H1 (cell line): ENCODE measurements around the gene PXDC1. TPM values are rescaled to one million over a fixed set of nuclear protein-coding genes. Genes with fewer than 3 reads are reported as not detected.

ENCODE experiments used
- HDAC2 ChIP-seq, 2 experiments: fragments of 300-600 bp in 1 of 2; sonication (generic) in 1 of 2; IDR thresholded peaks; 2 replicates each; pipeline ENCODE4 v1.6.1; 2011 to 2012; ENCODE audit warnings: low read depth in 2 of 2, low read length in 2 of 2, mild to moderate bottlenecking in 2 of 2, moderate library complexity in 2 of 2, borderline replicate concordance in 1 of 2, inconsistent platforms in 1 of 2
- KDM4A ChIP-seq: IDR thresholded peaks from one replicate; pipeline ENCODE4 v1.7.1; 2012; ENCODE audit warnings: low read depth, mild to moderate bottlenecking, moderate library complexity, low read length, inconsistent platforms; ENCODE audit not compliant: severe bottlenecking
- polyA plus RNA-seq, 7 experiments: library from polyadenylated mRNA; depleted of rRNA in 3 of 7; stranded (reverse) in 5 of 7; unstranded in 2 of 7; fragments of >200 nt in 5 of 7; fragments of 200-250 nt in 2 of 7; gene quantifications; 1 replicate in 5 of 7; 2 replicates in 1 of 7; 4 replicates in 1 of 7; pipeline versions ENCODE4 v1.2.1 to v1.2.3, GENCODE V29; 2011 to 2013; ENCODE audit warnings: missing spikeins in 2 of 7, mixed read lengths in 2 of 7
- total RNA-seq: library from RNA; stranded (reverse); fragmentation: NEBNext Ultra II Directional; extraction: Animal tissue kit (Norgen Biotek cat#: 25700); gene quantifications from 2 replicates; pipeline ENCODE4 v1.2.1, GENCODE V29; 2021
- TF ChIP-seq, protein P1 (sequence below): fragments of 300-600 bp; sonication (generic); IDR thresholded peaks from 2 replicates; pipeline ENCODE4 v1.7.1; 2012; ENCODE audit warnings: low read length, moderate library complexity, mild to moderate bottlenecking, inconsistent platforms; ENCODE audit not compliant: insufficient replicate concordance
- TF ChIP-seq, protein P2 (sequence below), 3 experiments: IDR thresholded peaks; 1 replicate in 2 of 3; 2 replicates in 1 of 3; pipeline versions ENCODE4 v1.5.1 to v1.6.1; 2011; ENCODE audit warnings: low read length in 3 of 3, mild to moderate bottlenecking in 3 of 3, inconsistent platforms in 2 of 3, low read depth in 1 of 3, moderate library complexity in 1 of 3; ENCODE audit not compliant: insufficient read depth in 1 of 3; ENCODE audit errors: control extremely low read depth in 1 of 3

PXDC1 gene
- total and polyA plus RNA-seq, 2 of the 8 experiments (the other 6 are each of a cell fraction or from before 2014, with no cell fraction given), result 1.7 to 2.0 TPM

DNA sequence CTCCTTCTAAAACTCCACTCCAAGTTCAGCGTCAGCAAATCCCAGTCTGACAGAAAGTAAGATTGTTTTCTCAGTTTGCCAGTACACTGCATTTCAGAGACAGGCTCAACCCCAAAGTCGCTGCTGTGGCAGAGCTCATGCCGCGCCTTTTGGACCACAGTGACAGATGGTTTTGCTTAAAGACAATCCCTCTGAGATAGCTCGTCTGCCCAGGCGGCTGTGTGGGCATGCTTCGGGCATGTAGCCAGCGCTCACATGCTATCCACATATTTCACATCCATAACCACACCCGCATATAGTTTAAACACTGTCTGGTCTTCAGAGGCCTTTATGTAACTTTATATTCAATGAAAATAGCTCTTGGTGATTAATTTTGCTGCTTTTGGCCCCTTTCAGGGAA lies 14.7 kb upstream of the PXDC1 start (continued):
- TF ChIP-seq, protein P1, sequence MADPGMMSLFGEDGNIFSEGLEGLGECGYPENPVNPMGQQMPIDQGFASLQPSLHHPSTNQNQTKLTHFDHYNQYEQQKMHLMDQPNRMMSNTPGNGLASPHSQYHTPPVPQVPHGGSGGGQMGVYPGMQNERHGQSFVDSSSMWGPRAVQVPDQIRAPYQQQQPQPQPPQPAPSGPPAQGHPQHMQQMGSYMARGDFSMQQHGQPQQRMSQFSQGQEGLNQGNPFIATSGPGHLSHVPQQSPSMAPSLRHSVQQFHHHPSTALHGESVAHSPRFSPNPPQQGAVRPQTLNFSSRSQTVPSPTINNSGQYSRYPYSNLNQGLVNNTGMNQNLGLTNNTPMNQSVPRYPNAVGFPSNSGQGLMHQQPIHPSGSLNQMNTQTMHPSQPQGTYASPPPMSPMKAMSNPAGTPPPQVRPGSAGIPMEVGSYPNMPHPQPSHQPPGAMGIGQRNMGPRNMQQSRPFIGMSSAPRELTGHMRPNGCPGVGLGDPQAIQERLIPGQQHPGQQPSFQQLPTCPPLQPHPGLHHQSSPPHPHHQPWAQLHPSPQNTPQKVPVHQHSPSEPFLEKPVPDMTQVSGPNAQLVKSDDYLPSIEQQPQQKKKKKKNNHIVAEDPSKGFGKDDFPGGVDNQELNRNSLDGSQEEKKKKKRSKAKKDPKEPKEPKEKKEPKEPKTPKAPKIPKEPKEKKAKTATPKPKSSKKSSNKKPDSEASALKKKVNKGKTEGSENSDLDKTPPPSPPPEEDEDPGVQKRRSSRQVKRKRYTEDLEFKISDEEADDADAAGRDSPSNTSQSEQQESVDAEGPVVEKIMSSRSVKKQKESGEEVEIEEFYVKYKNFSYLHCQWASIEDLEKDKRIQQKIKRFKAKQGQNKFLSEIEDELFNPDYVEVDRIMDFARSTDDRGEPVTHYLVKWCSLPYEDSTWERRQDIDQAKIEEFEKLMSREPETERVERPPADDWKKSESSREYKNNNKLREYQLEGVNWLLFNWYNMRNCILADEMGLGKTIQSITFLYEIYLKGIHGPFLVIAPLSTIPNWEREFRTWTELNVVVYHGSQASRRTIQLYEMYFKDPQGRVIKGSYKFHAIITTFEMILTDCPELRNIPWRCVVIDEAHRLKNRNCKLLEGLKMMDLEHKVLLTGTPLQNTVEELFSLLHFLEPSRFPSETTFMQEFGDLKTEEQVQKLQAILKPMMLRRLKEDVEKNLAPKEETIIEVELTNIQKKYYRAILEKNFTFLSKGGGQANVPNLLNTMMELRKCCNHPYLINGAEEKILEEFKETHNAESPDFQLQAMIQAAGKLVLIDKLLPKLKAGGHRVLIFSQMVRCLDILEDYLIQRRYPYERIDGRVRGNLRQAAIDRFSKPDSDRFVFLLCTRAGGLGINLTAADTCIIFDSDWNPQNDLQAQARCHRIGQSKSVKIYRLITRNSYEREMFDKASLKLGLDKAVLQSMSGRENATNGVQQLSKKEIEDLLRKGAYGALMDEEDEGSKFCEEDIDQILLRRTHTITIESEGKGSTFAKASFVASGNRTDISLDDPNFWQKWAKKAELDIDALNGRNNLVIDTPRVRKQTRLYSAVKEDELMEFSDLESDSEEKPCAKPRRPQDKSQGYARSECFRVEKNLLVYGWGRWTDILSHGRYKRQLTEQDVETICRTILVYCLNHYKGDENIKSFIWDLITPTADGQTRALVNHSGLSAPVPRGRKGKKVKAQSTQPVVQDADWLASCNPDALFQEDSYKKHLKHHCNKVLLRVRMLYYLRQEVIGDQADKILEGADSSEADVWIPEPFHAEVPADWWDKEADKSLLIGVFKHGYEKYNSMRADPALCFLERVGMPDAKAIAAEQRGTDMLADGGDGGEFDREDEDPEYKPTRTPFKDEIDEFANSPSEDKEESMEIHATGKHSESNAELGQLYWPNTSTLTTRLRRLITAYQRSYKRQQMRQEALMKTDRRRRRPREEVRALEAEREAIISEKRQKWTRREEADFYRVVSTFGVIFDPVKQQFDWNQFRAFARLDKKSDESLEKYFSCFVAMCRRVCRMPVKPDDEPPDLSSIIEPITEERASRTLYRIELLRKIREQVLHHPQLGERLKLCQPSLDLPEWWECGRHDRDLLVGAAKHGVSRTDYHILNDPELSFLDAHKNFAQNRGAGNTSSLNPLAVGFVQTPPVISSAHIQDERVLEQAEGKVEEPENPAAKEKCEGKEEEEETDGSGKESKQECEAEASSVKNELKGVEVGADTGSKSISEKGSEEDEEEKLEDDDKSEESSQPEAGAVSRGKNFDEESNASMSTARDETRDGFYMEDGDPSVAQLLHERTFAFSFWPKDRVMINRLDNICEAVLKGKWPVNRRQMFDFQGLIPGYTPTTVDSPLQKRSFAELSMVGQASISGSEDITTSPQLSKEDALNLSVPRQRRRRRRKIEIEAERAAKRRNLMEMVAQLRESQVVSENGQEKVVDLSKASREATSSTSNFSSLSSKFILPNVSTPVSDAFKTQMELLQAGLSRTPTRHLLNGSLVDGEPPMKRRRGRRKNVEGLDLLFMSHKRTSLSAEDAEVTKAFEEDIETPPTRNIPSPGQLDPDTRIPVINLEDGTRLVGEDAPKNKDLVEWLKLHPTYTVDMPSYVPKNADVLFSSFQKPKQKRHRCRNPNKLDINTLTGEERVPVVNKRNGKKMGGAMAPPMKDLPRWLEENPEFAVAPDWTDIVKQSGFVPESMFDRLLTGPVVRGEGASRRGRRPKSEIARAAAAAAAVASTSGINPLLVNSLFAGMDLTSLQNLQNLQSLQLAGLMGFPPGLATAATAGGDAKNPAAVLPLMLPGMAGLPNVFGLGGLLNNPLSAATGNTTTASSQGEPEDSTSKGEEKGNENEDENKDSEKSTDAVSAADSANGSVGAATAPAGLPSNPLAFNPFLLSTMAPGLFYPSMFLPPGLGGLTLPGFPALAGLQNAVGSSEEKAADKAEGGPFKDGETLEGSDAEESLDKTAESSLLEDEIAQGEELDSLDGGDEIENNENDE, result no peak
- no peak for TF ChIP-seq KDM4A
- TF ChIP-seq HDAC2 (IDR thresholded peaks at IDR 0.05; ENCODE audit: borderline replicate concordance in 1 of 2, low read depth in 2 of 2, low read length in 2 of 2), result no peak
- TF ChIP-seq, protein P2, sequence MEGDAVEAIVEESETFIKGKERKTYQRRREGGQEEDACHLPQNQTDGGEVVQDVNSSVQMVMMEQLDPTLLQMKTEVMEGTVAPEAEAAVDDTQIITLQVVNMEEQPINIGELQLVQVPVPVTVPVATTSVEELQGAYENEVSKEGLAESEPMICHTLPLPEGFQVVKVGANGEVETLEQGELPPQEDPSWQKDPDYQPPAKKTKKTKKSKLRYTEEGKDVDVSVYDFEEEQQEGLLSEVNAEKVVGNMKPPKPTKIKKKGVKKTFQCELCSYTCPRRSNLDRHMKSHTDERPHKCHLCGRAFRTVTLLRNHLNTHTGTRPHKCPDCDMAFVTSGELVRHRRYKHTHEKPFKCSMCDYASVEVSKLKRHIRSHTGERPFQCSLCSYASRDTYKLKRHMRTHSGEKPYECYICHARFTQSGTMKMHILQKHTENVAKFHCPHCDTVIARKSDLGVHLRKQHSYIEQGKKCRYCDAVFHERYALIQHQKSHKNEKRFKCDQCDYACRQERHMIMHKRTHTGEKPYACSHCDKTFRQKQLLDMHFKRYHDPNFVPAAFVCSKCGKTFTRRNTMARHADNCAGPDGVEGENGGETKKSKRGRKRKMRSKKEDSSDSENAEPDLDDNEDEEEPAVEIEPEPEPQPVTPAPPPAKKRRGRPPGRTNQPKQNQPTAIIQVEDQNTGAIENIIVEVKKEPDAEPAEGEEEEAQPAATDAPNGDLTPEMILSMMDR (IDR thresholded peaks at IDR 0.05; ENCODE audit: control extremely low read depth in 1 of 3, insufficient read depth in 1 of 3, low read depth in 1 of 3, low read length in 3 of 3), result no peak
